HepG2 (cell line): ENCODE results near the gene TRIAP1. TPM values are rescaled to one million over a fixed set of nuclear protein-coding genes. Genes with fewer than 3 reads are reported as not detected.

Experiments used
- ADNP ChIP-seq: sonication (generic); formaldehyde crosslinking; IDR thresholded peaks from 2 replicates; pipeline ENCODE4 v1.4.0; 2020; ENCODE audit warnings: missing genetic modification reagents
- ATF7 ChIP-seq, 2 experiments: fragments of 450-650 bp in 1 of 2; sonication (generic) in 1 of 2; formaldehyde crosslinking in 1 of 2; IDR thresholded peaks; 2 replicates each; pipeline versions ENCODE4 v1.4.0 to v1.6.1; 2016 to 2020; ENCODE audit warnings: antibody characterized with exemption in 1 of 2, mild to moderate bottlenecking in 1 of 2, missing genetic modification reagents in 1 of 2
- FOXJ3 ChIP-seq: sonication (generic); formaldehyde crosslinking; IDR thresholded peaks from 2 replicates; pipeline ENCODE4 v1.4.0; 2020; ENCODE audit warnings: missing genetic modification reagents, mild to moderate bottlenecking, borderline replicate concordance
- GPBP1L1 ChIP-seq: sonication (generic); formaldehyde crosslinking; IDR thresholded peaks from 2 replicates; pipeline ENCODE4 v1.5.0; 2020; ENCODE audit warnings: mild to moderate bottlenecking, missing genetic modification reagents
- MED1 ChIP-seq: sonication (generic); formaldehyde crosslinking; IDR thresholded peaks from 2 replicates; pipeline ENCODE4 v1.4.0; 2020; ENCODE audit warnings: missing genetic modification reagents
- MEIS2 ChIP-seq: sonication (generic); formaldehyde crosslinking; IDR thresholded peaks from 2 replicates; pipeline ENCODE4 v1.9.0; 2021; ENCODE audit warnings: mild to moderate bottlenecking, missing genetic modification reagents
- MTF1 ChIP-seq: sonication (generic); formaldehyde crosslinking; IDR thresholded peaks from 2 replicates; pipeline ENCODE4 v1.5.0; 2020; ENCODE audit warnings: missing genetic modification reagents
- MXD4 ChIP-seq: IDR thresholded peaks from 2 replicates; pipeline ENCODE4 v1.6.1; 2016; ENCODE audit warnings: mild to moderate bottlenecking, missing biosample characterization, missing genetic modification reagents
- NCOA2 ChIP-seq: sonication (generic); formaldehyde crosslinking; IDR thresholded peaks from 2 replicates; pipeline ENCODE4 v1.8.0; 2022; ENCODE audit warnings: inconsistent platforms
- ONECUT2 ChIP-seq: sonication (generic); formaldehyde crosslinking; IDR thresholded peaks from 2 replicates; pipeline ENCODE4 v1.4.0; 2020; ENCODE audit warnings: missing genetic modification reagents
- PBX3 ChIP-seq: sonication (generic); formaldehyde crosslinking; IDR thresholded peaks from 2 replicates; pipeline ENCODE4 v1.8.1; 2023; ENCODE audit warnings: missing genetic modification reagents, inconsistent platforms, borderline replicate concordance
- RXRA ChIP-seq: sonication (generic); formaldehyde crosslinking; IDR thresholded peaks from 2 replicates; pipeline ENCODE4 v1.5.1; 2020; ENCODE audit warnings: missing genetic modification reagents
- SALL2 ChIP-seq: sonication (generic); formaldehyde crosslinking; IDR thresholded peaks from 2 replicates; pipeline ENCODE4 v1.8.1; 2023; ENCODE audit warnings: mild to moderate bottlenecking, missing genetic modification reagents, inconsistent platforms
- SOX13 ChIP-seq, 3 experiments: fragments of 450-650 bp in 1 of 3; sonication (generic) in 1 of 3; formaldehyde crosslinking in 1 of 3; IDR thresholded peaks in 2 of 3; conservative IDR thresholded peaks in 1 of 3; 2 replicates each; pipeline versions ENCODE4 v1.5.0 to v1.6.1; 2016 to 2020; ENCODE audit warnings: antibody characterized with exemption in 1 of 3, mild to moderate bottlenecking in 1 of 3, missing compliant biosample characterization in 1 of 3, missing genetic modification reagents in 1 of 3, moderate library complexity in 1 of 3
- YEATS4 ChIP-seq: sonication (generic); formaldehyde crosslinking; IDR thresholded peaks from 2 replicates; pipeline ENCODE4 v1.4.0; 2020; ENCODE audit warnings: missing genetic modification reagents, borderline replicate concordance
- ZFP91 ChIP-seq: sonication (generic); formaldehyde crosslinking; IDR thresholded peaks from 2 replicates; pipeline ENCODE4 v1.9.0; 2022; ENCODE audit warnings: missing genetic modification reagents, mild to moderate bottlenecking, borderline replicate concordance
- ZNF18 ChIP-seq: sonication (generic); formaldehyde crosslinking; IDR thresholded peaks from 2 replicates; pipeline ENCODE4 v1.8.0; 2022; ENCODE audit warnings: mild to moderate bottlenecking, missing genetic modification reagents; ENCODE audit not compliant: insufficient replicate concordance
- ZNF317 ChIP-seq: sonication (generic); formaldehyde crosslinking; IDR thresholded peaks from 2 replicates; pipeline ENCODE4 v1.5.0; 2020; ENCODE audit warnings: mild to moderate bottlenecking, missing genetic modification reagents
- ZSCAN29 ChIP-seq: sonication (generic); formaldehyde crosslinking; conservative IDR thresholded peaks from 2 replicates; pipeline ENCODE4 v1.4.0; 2020; ENCODE audit warnings: mild to moderate bottlenecking, missing genetic modification reagents
- polyA plus RNA-seq, 8 experiments: library from polyadenylated mRNA; depleted of rRNA in 3 of 8; stranded (reverse) in 7 of 8; unstranded in 1 of 8; fragments of >200 nt; fragmentation: Illumina TruSeq in 4 of 8; extraction: Trizol in 4 of 8; gene quantifications; 2 replicates each; pipeline versions ENCODE4 v1.2.1 to v1.2.3, GENCODE V29; 2011 to 2016; ENCODE audit warnings: low read depth in 4 of 8, missing spikeins in 1 of 8, mixed read lengths in 1 of 8; ENCODE audit not compliant: insufficient read depth in 1 of 8
- total RNA-seq, 5 experiments: library from RNA; depleted of rRNA; stranded (reverse); fragments of >200 nt; fragmentation: Illumina TruSeq; extraction: Trizol; gene quantifications; 2 replicates each; pipeline ENCODE4 v1.2.3, GENCODE V29; 2016; ENCODE audit warnings: low read depth in 1 of 5

TRIAP1 gene
- total and polyA plus RNA-seq, 2 of the 13 experiments (the other 11 are each of a cell fraction or from before 2014, with no cell fraction given): 55.0 to 117 TPM

GRCh38 chr12:120469450-120470149 is 23.4 kb upstream of the TRIAP1 start, which contains the start of gene SRSF9 (continued):
- TF ChIP-seq SOX13 (IDR thresholded peaks at IDR 0.05): no peak
- no peak; a peak in 1 of 4 replicates for TF ChIP-seq SOX13 (CRISPR knock-in tag; conservative IDR thresholded peaks at IDR 0.05 in 1 of 2, IDR thresholded peaks at IDR 0.05 in 1 of 2)
- TF ChIP-seq MED1 (CRISPR knock-in tag): peak; percentile 60
- TF ChIP-seq PBX3 (CRISPR knock-in tag): no peak
- TF ChIP-seq ZNF317 (CRISPR knock-in tag): peak; percentile 78
- peak; percentile 46 for TF ChIP-seq ZNF18
- no peak; the same call in 1 of the 2 replicates for TF ChIP-seq YEATS4 (CRISPR knock-in tag)
- peak; percentile 79; the same call in 1 of the 2 replicates for TF ChIP-seq RXRA (CRISPR knock-in tag)
- peak; percentile 40; the same call in 1 of the 2 replicates for TF ChIP-seq MXD4 (CRISPR knock-in tag)
- TF ChIP-seq MTF1: no peak
- peak; percentile 99 for TF ChIP-seq ZFP91
- TF ChIP-seq SALL2 (CRISPR knock-in tag): no peak
- TF ChIP-seq NCOA2: peak; percentile 44; the same call in 1 of the 2 replicates
- no peak for TF ChIP-seq ZSCAN29 (CRISPR knock-in tag)
- TF ChIP-seq ATF7 (IDR thresholded peaks at IDR 0.05): no peak
- TF ChIP-seq ATF7 (CRISPR knock-in tag; IDR thresholded peaks at IDR 0.05): no peak
- TF ChIP-seq FOXJ3 (CRISPR knock-in tag): no peak
- no peak for TF ChIP-seq GPBP1L1 (CRISPR knock-in tag)
- TF ChIP-seq ONECUT2 (CRISPR knock-in tag): no peak
- TF ChIP-seq MEIS2 (CRISPR knock-in tag): peak; percentile 69; the same call in 1 of the 2 replicates
- no peak for TF ChIP-seq ADNP (CRISPR knock-in tag)
